NOMO-1 treated with DMSO at 0.1 percent for 48 hours (cell line): ENCODE data around the gene IQCN.

Experiments used
- DNase-seq: peaks from one replicate; lab custom pipeline; 2025; ENCODE audit not compliant: unreplicated experiment; lab: John Stamatoyannopoulos, UW

Gene IQCN

GRCh38 chr19:18306888-18307260 is 32.6 kb upstream of the IQCN start:
- DNase-seq = no peak

GRCh38 chr19:18306209-18306887 is 32.1 kb upstream of the IQCN start:
- DNase-seq = no peak

- peak; percentile 74 for DNase-seq
Measured at GRCh38 chr19:18304458-18305310, 30.4 kb upstream of the IQCN start.

- DNase-seq = no peak
Measured at GRCh38 chr19:18304208-18304457, 29.9 kb upstream of the IQCN start.

GRCh38 chr19:18301718-18302111 is 27.5 kb upstream of the IQCN start:
- no peak for DNase-seq

- no peak for DNase-seq
Measured at GRCh38 chr19:18300930-18301717, 26.9 kb upstream of the IQCN start.

GRCh38 chr19:18299654-18300053 is 25.4 kb upstream of the IQCN start:
- DNase-seq = no peak

- DNase-seq = no peak
Measured at GRCh38 chr19:18298601-18299000, 24.3 kb upstream of the IQCN start.

GRCh38 chr19:18297308-18297707 is 23.1 kb upstream of the IQCN start:
- DNase-seq = no peak

GRCh38 chr19:18295034-18295451 is 20.8 kb upstream of the IQCN start:
- no peak for DNase-seq

GRCh38 chr19:18294467-18294864 is 20.2 kb upstream of the IQCN start:
- no peak for DNase-seq

GRCh38 chr19:18293642-18294466 is 19.6 kb upstream of the IQCN start:
- DNase-seq = no peak

- peak; percentile 87 for DNase-seq
Measured at GRCh38 chr19:18292810-18293641, 18.8 kb upstream of the IQCN start.

GRCh38 chr19:18292462-18292809 is 18.2 kb upstream of the IQCN start:
- DNase-seq = peak; percentile 66

GRCh38 chr19:18291590-18292461 is 17.6 kb upstream of the IQCN start:
- DNase-seq = peak; percentile 93

- DNase-seq = no peak
Measured at GRCh38 chr19:18291019-18291524, 16.8 kb upstream of the IQCN start.

- no peak for DNase-seq
Measured at GRCh38 chr19:18290302-18291018, 16.2 kb upstream of the IQCN start.

GRCh38 chr19:18289471-18290301 is 15.4 kb upstream of the IQCN start:
- DNase-seq = no peak
